ENCODE results near the gene ZC3H7B. TPM values are rescaled to one million over a fixed set of nuclear protein-coding genes. Genes with fewer than 3 reads are reported as not detected.

ZC3H7B gene
- polyA plus RNA-seq, 1 donor (not counting 4 experiments of a cell fraction or from before 2014, with no cell fraction given) = 24.2 TPM

DNA sequence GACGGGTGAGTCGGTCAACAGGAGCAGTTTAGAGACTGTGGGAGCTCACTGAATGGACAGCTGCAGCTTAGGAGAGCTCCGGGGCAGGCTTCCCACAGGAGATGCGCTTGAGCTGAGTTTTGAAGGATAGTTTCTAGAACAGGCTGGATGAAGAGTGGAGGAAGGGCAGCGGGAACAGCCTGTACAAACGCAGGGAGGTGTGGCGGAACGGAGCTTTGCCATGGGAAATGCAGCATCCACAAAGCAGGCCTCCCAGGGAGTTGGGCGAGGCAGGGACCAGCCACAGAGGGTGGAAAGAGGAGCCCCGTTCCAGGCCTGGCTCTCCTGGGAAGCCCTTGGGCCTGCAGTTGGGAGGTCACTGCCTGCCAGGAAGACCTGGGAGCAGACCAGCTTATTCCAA is 53.7 kb downstream of the ZC3H7B start:
- TF ChIP-seq CTCF (optimal IDR thresholded peaks at IDR 0.05 in 1 of 3, IDR thresholded peaks at IDR 0.05 in 1 of 3, conservative IDR thresholded peaks at IDR 0.05 in 1 of 3; ENCODE audit: extremely low read depth in 1 of 3, insufficient read depth in 2 of 3, low read length in 3 of 3) = no peak
- no peaks in the 10 kb centered on the region for H3K27me3 ChIP-seq (ENCODE audit: control insufficient read depth, extremely low read depth, insufficient read depth, low read length)
- no peak overlapping the region for H3K27ac ChIP-seq (ENCODE audit: control insufficient read depth, insufficient read depth, low read length)
- H3K79me2 ChIP-seq (ENCODE audit: control insufficient read depth, insufficient read depth, low read length) = no peaks in the 10 kb centered on the region
- H3K9me3 ChIP-seq (ENCODE audit: control insufficient read depth, low read depth, low read length) = no peaks in the 10 kb centered on the region
- no peak overlapping the region for H3K9ac ChIP-seq (ENCODE audit: control insufficient read depth, extremely low read depth, insufficient read depth, low read length)
- no peak for FAIRE-seq
- no peak overlapping the region for H3K4me3 ChIP-seq (ENCODE audit: control insufficient read depth in 2 of 3, extremely low read depth in 1 of 3, insufficient read depth in 2 of 3, low read depth in 1 of 3, low read length in 3 of 3)
- H3K9me1 ChIP-seq (ENCODE audit: control insufficient read depth, extremely low read depth, insufficient read depth, low read length) = no peaks in the 10 kb centered on the region
- dilution Hi-C loops (cut with MboI; ENCODE audit: extremely low pct_ligation_motif_present, low sequenced_read_pairs) = no loop called here
- H4K20me1 ChIP-seq (ENCODE audit: control insufficient read depth, extremely low read depth, insufficient read depth, low read length) = no peaks in the 10 kb centered on the region
- H3K36me3 ChIP-seq (ENCODE audit: control insufficient read depth in 2 of 2, extremely low read depth in 1 of 2, insufficient read depth in 2 of 2, low read length in 2 of 2) = peaks cover 35 to 39% of the 10 kb centered on the region in 2 experiments
- H3K4me1 ChIP-seq (ENCODE audit: control insufficient read depth, extremely low read depth, insufficient read depth, low read length) = no peaks in the 10 kb centered on the region
- no peak overlapping the region for H3K4me2 ChIP-seq (ENCODE audit: control insufficient read depth, extremely low read depth, insufficient read depth, low read depth, low read length)
- no peak overlapping the region for H2AFZ ChIP-seq (ENCODE audit: control insufficient read depth, low read length)
- no peak for DNase-seq (ENCODE audit: low read depth, low spot score)

DNA sequence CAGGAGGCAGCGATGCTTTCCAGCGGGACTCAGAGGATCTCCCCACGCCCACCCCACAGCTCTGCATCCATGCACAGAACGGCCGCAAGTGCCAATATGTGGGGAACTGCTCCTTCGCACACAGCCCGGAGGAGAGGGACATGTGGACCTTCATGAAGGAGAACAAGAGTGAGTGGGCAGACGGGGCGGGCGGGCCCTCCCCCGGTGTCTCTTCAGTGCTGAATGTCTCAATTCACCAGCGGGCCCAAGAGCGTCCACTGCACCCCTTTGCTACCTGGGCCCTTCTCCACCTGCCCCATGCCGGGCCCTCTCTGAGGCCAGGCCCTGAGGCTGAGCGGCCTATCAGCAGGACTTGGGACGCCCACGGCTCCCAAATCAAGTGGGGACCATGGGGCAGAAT is 54.6 kb downstream of the ZC3H7B start:
- DNase-seq (ENCODE audit: low read depth, low spot score) = no peak
- Histone ChIP-seq H3K4me3 (ENCODE audit: control insufficient read depth in 2 of 3, extremely low read depth in 1 of 3, insufficient read depth in 2 of 3, low read depth in 1 of 3, low read length in 3 of 3) (no peak overlapping the region), H2AFZ (ENCODE audit: control insufficient read depth, low read length) (no peak overlapping the region), H4K20me1 (ENCODE audit: control insufficient read depth, extremely low read depth, insufficient read depth, low read length) (no peaks in the 10 kb centered on the region), H3K4me2 (ENCODE audit: control insufficient read depth, extremely low read depth, insufficient read depth, low read depth, low read length) (no peak overlapping the region), H3K27ac (ENCODE audit: control insufficient read depth, insufficient read depth, low read length) (no peak overlapping the region), H3K9ac (ENCODE audit: control insufficient read depth, extremely low read depth, insufficient read depth, low read length) (no peak overlapping the region), H3K79me2 (ENCODE audit: control insufficient read depth, insufficient read depth, low read length) (no peaks in the 10 kb centered on the region), H3K36me3 (ENCODE audit: control insufficient read depth in 2 of 2, extremely low read depth in 1 of 2, insufficient read depth in 2 of 2, low read length in 2 of 2) (peaks cover 33 to 34% of the 10 kb centered on the region in 2 experiments), H3K9me1 (ENCODE audit: control insufficient read depth, extremely low read depth, insufficient read depth, low read length) (no peaks in the 10 kb centered on the region), H3K9me3 (ENCODE audit: control insufficient read depth, low read depth, low read length) (no peaks in the 10 kb centered on the region), H3K27me3 (ENCODE audit: control insufficient read depth, extremely low read depth, insufficient read depth, low read length) (no peaks in the 10 kb centered on the region), H3K4me1 (ENCODE audit: control insufficient read depth, extremely low read depth, insufficient read depth, low read length) (no peaks in the 10 kb centered on the region)
- TF ChIP-seq EZH2 (IDR thresholded peaks at IDR 0.05; ENCODE audit: low read length) = no peak
- no peak for TF ChIP-seq CTCF (optimal IDR thresholded peaks at IDR 0.05 in 1 of 3, IDR thresholded peaks at IDR 0.05 in 1 of 3, conservative IDR thresholded peaks at IDR 0.05 in 1 of 3; ENCODE audit: extremely low read depth in 1 of 3, insufficient read depth in 2 of 3, low read length in 3 of 3)
- FAIRE-seq = no peak
- dilution Hi-C loops (cut with MboI; ENCODE audit: extremely low pct_ligation_motif_present, low sequenced_read_pairs) = no loop called here

Measured in keratinocyte (primary cell).